A673 (cell line): Measurements from ENCODE around the gene SLC25A5. TPM values are rescaled to one million over a fixed set of nuclear protein-coding genes. Genes with fewer than 3 reads are reported as not detected.
"Not testable (repeated sequence)": the region's sequence is repeated elsewhere in the genome, so short reads cannot be mapped to it uniquely, and the experiment has no call there.

Experiments used
- BruUV-seq: library from RNA; stranded (reverse); fragments of 400-500 nt; replicated peaks from 2 replicates; lab custom pipeline; 2021; lab: Mats Ljungman, UMichigan
- CTCF ChIA-PET: fragments of 300-600 bp; sonication (Branson Sonifier 250); formaldehyde crosslinking; loops from one replicate; lab custom pipeline; 2022; ENCODE audit warnings: antibody characterized with exemption; lab: Charles Lee
- POLR2A ChIA-PET: fragments of 300-600 bp; sonication (Branson Sonifier 250); formaldehyde crosslinking; loops from one replicate; lab custom pipeline; 2022; ENCODE audit warnings: antibody characterized with exemption; ENCODE audit not compliant: low non-redundant PET; lab: Charles Lee
- DNase-seq: peaks from one replicate; pipeline ENCODE4 v3.0.0-alpha.2; 2015; ENCODE audit warnings: low spot score
- H3K27ac ChIP-seq: fragments of 200-600 bp; sonication (generic); 2 replicates; pipeline ENCODE4 v1.5.1; 2016; ENCODE audit warnings: mixed run types, low read depth, mild to moderate bottlenecking, mixed read lengths, antibody characterized with exemption, low read length; ENCODE audit not compliant: poor library complexity, severe bottlenecking
- H3K27me3 ChIP-seq: fragments of 200-600 bp; sonication (generic); replicated peaks from 2 replicates; pipeline ENCODE4 v1.6.1; 2017; ENCODE audit warnings: mixed run types, low read depth, mild to moderate bottlenecking, mixed read lengths, antibody characterized with exemption, low read length; ENCODE audit not compliant: insufficient read depth, poor library complexity
- H3K36me3 ChIP-seq: fragments of 200-600 bp; sonication (generic); 2 replicates; pipeline ENCODE4 v1.6.1; 2016; ENCODE audit warnings: mixed run types, mild to moderate bottlenecking, mixed read lengths, antibody characterized with exemption, low read length; ENCODE audit not compliant: insufficient read depth, poor library complexity, severe bottlenecking
- H3K4me1 ChIP-seq: fragments of 200-600 bp; sonication (generic); 2 replicates; pipeline ENCODE4 v1.6.1; 2017; ENCODE audit warnings: mixed run types, mild to moderate bottlenecking, mixed read lengths, antibody characterized with exemption, low read length; ENCODE audit not compliant: insufficient read depth, poor library complexity, severe bottlenecking
- H3K4me3 ChIP-seq: fragments of 200-600 bp; sonication (generic); 2 replicates; pipeline ENCODE4 v1.5.1; 2016; ENCODE audit warnings: low read depth, mixed run types, mild to moderate bottlenecking, mixed read lengths, low read length; ENCODE audit not compliant: poor library complexity, severe bottlenecking
- H3K9me3 ChIP-seq: fragments of 200-600 bp; sonication (generic); 2 replicates; pipeline ENCODE4 v1.6.1; 2016; ENCODE audit warnings: mixed run types, low read depth, mild to moderate bottlenecking, mixed read lengths, antibody characterized with exemption, low read length; ENCODE audit not compliant: poor library complexity, severe bottlenecking
- CTCF ChIP-seq: fragments of 300-800, 200-600 bp; sonication (generic); conservative IDR thresholded peaks from 2 replicates; pipeline ENCODE4 v1.5.1; 2017; ENCODE audit warnings: low read depth, mild to moderate bottlenecking, antibody characterized with exemption, low read length, moderate library complexity, mixed read lengths
- EZH2 ChIP-seq: fragments of 200-600 bp; sonication (generic); IDR thresholded peaks from 2 replicates; pipeline ENCODE4 v1.6.1; 2017; ENCODE audit warnings: borderline replicate concordance, low read depth, mild to moderate bottlenecking, mixed read lengths, antibody characterized with exemption, low read length; ENCODE audit not compliant: poor library complexity, severe bottlenecking
- intact Hi-C: fragments of 100-400 bp; cut with micrococcal nuclease; formaldehyde crosslinking; loops from one replicate; pipeline ENCODE4 v1.10.0; 2022; ENCODE audit not compliant: unreplicated experiment
- total RNA-seq: library from RNA; stranded (reverse); gene quantifications from 2 replicates; pipeline ENCODE4 v1.2.3, GENCODE V29; 2021

SLC25A5 gene
- total RNA-seq, 1 experiment from 2014 or later, result 368 TPM

GRCh38 chrX:119482041-119482440, 13.8 kb downstream of the SLC25A5 start:
- TF ChIP-seq EZH2, result no peak
- Histone ChIP-seq H3K4me1 (peaks cover 4% of the 10 kb centered on the region), H3K27ac (no peak overlapping the region), H3K36me3 (no peaks in the 10 kb centered on the region), H3K4me3 (peak overlapping the region; percentile 21), H3K9me3 (no peaks in the 10 kb centered on the region), H3K27me3 (no peaks in the 10 kb centered on the region)
- no TSS peak for BruUV-seq
- no peak for DNase-seq
- ChIA-PET POLR2A (interaction anchor here (0.7 kb wide), 1 partner anchor 360 kb away, joined by 3 read pairs; no protein-coding TSS in a partner anchor), CTCF (interaction anchor here (0.5 kb wide), 1 partner anchor 163 kb away, joined by 3 read pairs; no protein-coding TSS in a partner anchor)
- intact Hi-C loops, result no loop called here

- Histone ChIP-seq H3K27me3 (no peaks in the 10 kb centered on the region), H3K4me3 (peak overlapping the region; percentile 21), H3K27ac (no peak overlapping the region), H3K9me3 (no peaks in the 10 kb centered on the region), H3K4me1 (peaks cover 2% of the 10 kb centered on the region), H3K36me3 (no peaks in the 10 kb centered on the region)
- BruUV-seq, result no TSS peak
- TF ChIP-seq EZH2 (no peak), CTCF (peak; percentile 73)
- ChIA-PET POLR2A (interaction anchor here (0.7 kb wide), 1 partner anchor 360 kb away, joined by 3 read pairs; no protein-coding TSS in a partner anchor), CTCF (no interaction called here)
- intact Hi-C loops, result no loop called here
- peak; percentile 65 for DNase-seq
Measured at GRCh38 chrX:119482481-119483480, 14.5 kb downstream of the SLC25A5 start.

GRCh38 chrX:119486745-119487144, 18.5 kb downstream of the SLC25A5 start:
- Histone ChIP-seq H3K36me3 (no peaks in the 10 kb centered on the region), H3K4me3 (no peak overlapping the region), H3K27me3 (no peaks in the 10 kb centered on the region), H3K4me1 (no peaks in the 10 kb centered on the region), H3K27ac (no peak overlapping the region), H3K9me3 (no peaks in the 10 kb centered on the region)
- no peak for TF ChIP-seq EZH2
- no peak for TF ChIP-seq CTCF
- BruUV-seq, result no TSS peak
- POLR2A ChIA-PET, result no interaction called here
- no peak for DNase-seq
- intact Hi-C loops, result loop anchor here (5.0 kb wide), 1 partner anchor 246 kb away; no protein-coding TSS in a partner anchor
- CTCF ChIA-PET, result no interaction called here

GRCh38 chrX:119487766-119488165, 19.5 kb downstream of the SLC25A5 start:
- H3K4me1 ChIP-seq, H3K27ac ChIP-seq, BruUV-seq, POLR2A ChIA-PET, H3K27me3 ChIP-seq, H3K4me3 ChIP-seq, H3K9me3 ChIP-seq, DNase-seq, CTCF ChIA-PET, H3K36me3 ChIP-seq: not testable (repeated sequence)
- intact Hi-C loops, result loop anchor here (5.0 kb wide), 1 partner anchor 245 kb away; no protein-coding TSS in a partner anchor
